T-cell (primary cell): ENCODE results near the gene HRH4. TPM values are rescaled to one million over a fixed set of nuclear protein-coding genes. Genes with fewer than 3 reads are reported as not detected.

Experiments
- ATAC-seq, 4 experiments: fragments of 200-7000 bp in 3 of 4; fragments of 150-1000 bp in 1 of 4; cut with Tn5 transposase; replicated peaks in 1 of 4; 1 replicate in 3 of 4; 2 replicates in 1 of 4; pipeline ENCODE4 v1.10.0; 2021; ENCODE audit warnings: moderate library complexity in 3 of 4, mild to moderate bottlenecking in 2 of 4, moderate number of reproducible peaks in 1 of 4
- CTCF ChIA-PET, 2 donors: fragments of 300-600 bp; sonication (Branson Sonifier 250); formaldehyde crosslinking; loops; one replicate each; lab custom pipeline; 2022; ENCODE audit warnings: antibody characterized with exemption in 2 of 2; lab: Charles Lee
- POLR2A ChIA-PET, 2 donors: fragments of 300-600 bp; sonication (Branson Sonifier 250); formaldehyde crosslinking; loops; one replicate each; lab custom pipeline; 2022; ENCODE audit warnings: antibody characterized with exemption in 2 of 2; lab: Charles Lee
- DNase-seq, 35 experiments: peaks; one replicate each; pipeline versions ENCODE4 v3.0.0 to v3.0.0-alpha.2; 2013 to 2023
- H3K27ac ChIP-seq: one replicate; pipeline ENCODE4 v1.5.1; 2013; ENCODE audit warnings: low read length
- H3K27me3 ChIP-seq, 2 experiments: replicated peaks in 1 of 2; 1 replicate in 1 of 2; 2 replicates in 1 of 2; pipeline versions ENCODE4 v1.6.1 to v1.7.0; 2013; ENCODE audit warnings: low read length in 1 of 2, mixed read lengths in 1 of 2; ENCODE audit not compliant: control insufficient read depth in 2 of 2, insufficient read depth in 2 of 2; ENCODE audit errors: extremely low read depth in 1 of 2
- H3K36me3 ChIP-seq, 2 donors: 1 replicate in 1 of 2; 2 replicates in 1 of 2; pipeline versions ENCODE4 v1.6.1 to v1.7.0; 2013; ENCODE audit warnings: low read length in 1 of 2; ENCODE audit not compliant: control insufficient read depth in 2 of 2, insufficient read depth in 1 of 2; ENCODE audit errors: extremely low read depth in 1 of 2
- H3K4me1 ChIP-seq, 2 experiments: 1 replicate in 1 of 2; 2 replicates in 1 of 2; pipeline versions ENCODE4 v1.6.1 to v1.7.0; 2013; ENCODE audit warnings: low read length in 2 of 2, mixed read lengths in 1 of 2; ENCODE audit not compliant: insufficient read depth in 2 of 2, control insufficient read depth in 1 of 2; ENCODE audit errors: extremely low read depth in 1 of 2
- H3K4me3 ChIP-seq, 2 donors: 1 replicate in 1 of 2; 2 replicates in 1 of 2; pipeline versions ENCODE4 v1.5.1 to v1.7.0; 2013; ENCODE audit warnings: mild to moderate bottlenecking in 2 of 2, low read length in 1 of 2, moderate library complexity in 1 of 2; ENCODE audit not compliant: control insufficient read depth in 1 of 2; ENCODE audit errors: extremely low read depth in 1 of 2
- H3K9me3 ChIP-seq: 2 replicates; pipeline ENCODE4 v1.7.0; 2013
- H3K27ac Mint-ChIP-seq, 2 donors: one replicate each; pipeline ENCODE4 v1.8.0; 2020 to 2021; ENCODE audit warnings: mild to moderate bottlenecking in 2 of 2, mixed read lengths in 2 of 2
- H3K27me3 Mint-ChIP-seq, 2 donors: one replicate each; pipeline ENCODE4 v1.8.0; 2021 to 2022; ENCODE audit warnings: mixed read lengths in 2 of 2
- H3K36me3 Mint-ChIP-seq: one replicate; pipeline ENCODE4 v1.8.0; 2021; ENCODE audit warnings: mixed read lengths
- H3K4me1 Mint-ChIP-seq, 3 donors: one replicate each; pipeline ENCODE4 v1.8.0; 2020 to 2022; ENCODE audit warnings: mixed read lengths in 3 of 3, mild to moderate bottlenecking in 1 of 3
- H3K4me3 Mint-ChIP-seq, 3 donors: one replicate each; pipeline ENCODE4 v1.8.0; 2020 to 2022; ENCODE audit warnings: mild to moderate bottlenecking in 3 of 3, mixed read lengths in 3 of 3, moderate library complexity in 3 of 3
- H3K9me3 Mint-ChIP-seq, 3 donors: one replicate each; pipeline ENCODE4 v1.8.0; 2020 to 2022; ENCODE audit warnings: mixed read lengths in 3 of 3
- WGBS: methylation state at CpG from one replicate; pipeline ENCODE4 v1.1.5; 2013; ENCODE audit warnings: missing lambda C conversion rate; ENCODE audit not compliant: insufficient coverage; 5-methylcytosine and 5-hydroxymethylcytosine counted together
- total RNA-seq, 35 experiments: library from RNA in 6 of 35; stranded (reverse) in 6 of 35; fragments of 120-200 nt in 1 of 35; gene quantifications; one replicate each; pipeline versions ENCODE4 v1.2.1 to v1.2.4 and lab custom pipeline; 2013 to 2026

Gene HRH4
- total RNA-seq, 5 donors from 2014 or later (not counting 1 experiment from before 2014, with no cell fraction given) = 0.43 to 2.7 (median 0.86) TPM

DNA sequence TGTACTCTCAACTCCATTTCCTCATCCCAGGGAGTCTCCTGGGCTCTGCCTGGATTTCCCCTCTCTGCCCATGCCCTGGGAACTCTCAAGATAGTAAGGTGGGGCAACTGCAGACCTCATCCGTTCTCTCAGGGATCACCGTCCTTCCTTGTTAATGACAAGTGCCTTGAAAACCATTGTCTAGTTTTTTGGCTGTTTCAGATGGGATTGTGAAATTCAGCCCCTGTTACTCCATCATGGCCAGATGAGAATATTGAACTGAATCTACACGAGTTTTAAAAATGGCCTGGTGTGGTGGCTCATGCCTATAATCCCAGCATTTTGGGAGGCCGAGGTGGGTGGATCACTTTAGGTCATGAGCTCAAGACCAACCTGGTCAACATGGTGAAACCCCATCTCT, 665 bp upstream of the HRH4 start:
- H3K27me3 Mint-ChIP-seq = no peaks in the 10 kb centered on the region
- no peak overlapping the region for H3K27ac Mint-ChIP-seq
- no peaks in the 10 kb centered on the region for H3K9me3 ChIP-seq
- H3K36me3 Mint-ChIP-seq = peaks cover 8% of the 10 kb centered on the region
- no peak overlapping the region for H3K4me3 ChIP-seq
- DNase-seq = no peak
- H3K36me3 ChIP-seq = no peaks in the 10 kb centered on the region
- WGBS = 100% methylated on average over 2 of the region's 4 CpGs
- no peaks in the 10 kb centered on the region for H3K27me3 ChIP-seq
- ChIA-PET CTCF (interaction anchor here in 1 of 2 donors (1.6 kb wide), 1 partner anchor 13 kb away, joined by 5 read pairs; no protein-coding TSS in a partner anchor), POLR2A (no interaction called here)
- no peak overlapping the region for H3K4me3 Mint-ChIP-seq
- ATAC-seq = no peak
- H3K4me1 ChIP-seq = peaks cover 0 to 4% of the 10 kb centered on the region in 2 experiments
- no peak overlapping the region for H3K27ac ChIP-seq
- H3K9me3 Mint-ChIP-seq = no peaks in the 10 kb centered on the region
- H3K4me1 Mint-ChIP-seq = peaks cover 0 to 18% (median 0%) of the 10 kb centered on the region in 3 donors

DNA sequence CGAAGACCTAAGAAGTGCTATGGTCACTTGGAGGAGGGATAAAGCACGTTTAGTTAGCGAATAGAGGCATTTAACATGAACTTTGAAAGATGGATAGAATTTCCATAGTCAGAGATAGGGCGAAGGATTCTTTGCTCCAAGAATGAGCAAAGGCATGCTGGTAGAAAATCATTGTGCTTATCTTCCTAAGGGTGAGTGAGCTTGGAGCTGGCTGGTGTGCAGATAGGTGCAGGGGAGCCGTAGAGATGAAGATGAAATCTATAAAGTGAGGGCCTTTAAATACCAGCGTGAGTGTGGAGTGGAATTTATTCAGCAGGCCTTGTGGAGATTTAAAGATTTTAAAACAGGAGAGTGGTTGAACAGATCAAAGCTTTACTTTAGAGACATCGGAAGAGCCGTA, 1.6 kb downstream of the HRH4 start:
- whole genome bisulfite sequencing = 91% methylated on average over 8 of the region's 8 CpGs
- peaks cover 5 to 6% of the 10 kb centered on the region in 2 donors for H3K27me3 Mint-ChIP-seq
- H3K4me1 ChIP-seq = peaks cover 0 to 4% of the 10 kb centered on the region in 2 experiments
- no peaks in the 10 kb centered on the region for H3K36me3 ChIP-seq
- no peak overlapping the region for H3K27ac ChIP-seq
- peaks cover 2% of the 10 kb centered on the region for H3K36me3 Mint-ChIP-seq
- H3K27me3 ChIP-seq = no peaks in the 10 kb centered on the region
- POLR2A ChIA-PET = interaction anchor here in 1 of 2 donors (0.6 kb wide), 1 partner anchor 1391 kb away, joined by 3 read pairs; no protein-coding TSS in a partner anchor
- ATAC-seq = no peak
- no peaks in the 10 kb centered on the region for H3K9me3 Mint-ChIP-seq
- CTCF ChIA-PET = no interaction called here
- peak overlapping the region in 2 of 3 donors; percentile 35 to 62 for H3K4me3 Mint-ChIP-seq
- no peaks in the 10 kb centered on the region for H3K9me3 ChIP-seq
- H3K4me1 Mint-ChIP-seq = peaks cover 0 to 18% (median 0%) of the 10 kb centered on the region in 3 donors
- H3K27ac Mint-ChIP-seq = peak overlapping the region; percentile 9 to 36
- DNase-seq = no peak
- no peak overlapping the region for H3K4me3 ChIP-seq

DNA sequence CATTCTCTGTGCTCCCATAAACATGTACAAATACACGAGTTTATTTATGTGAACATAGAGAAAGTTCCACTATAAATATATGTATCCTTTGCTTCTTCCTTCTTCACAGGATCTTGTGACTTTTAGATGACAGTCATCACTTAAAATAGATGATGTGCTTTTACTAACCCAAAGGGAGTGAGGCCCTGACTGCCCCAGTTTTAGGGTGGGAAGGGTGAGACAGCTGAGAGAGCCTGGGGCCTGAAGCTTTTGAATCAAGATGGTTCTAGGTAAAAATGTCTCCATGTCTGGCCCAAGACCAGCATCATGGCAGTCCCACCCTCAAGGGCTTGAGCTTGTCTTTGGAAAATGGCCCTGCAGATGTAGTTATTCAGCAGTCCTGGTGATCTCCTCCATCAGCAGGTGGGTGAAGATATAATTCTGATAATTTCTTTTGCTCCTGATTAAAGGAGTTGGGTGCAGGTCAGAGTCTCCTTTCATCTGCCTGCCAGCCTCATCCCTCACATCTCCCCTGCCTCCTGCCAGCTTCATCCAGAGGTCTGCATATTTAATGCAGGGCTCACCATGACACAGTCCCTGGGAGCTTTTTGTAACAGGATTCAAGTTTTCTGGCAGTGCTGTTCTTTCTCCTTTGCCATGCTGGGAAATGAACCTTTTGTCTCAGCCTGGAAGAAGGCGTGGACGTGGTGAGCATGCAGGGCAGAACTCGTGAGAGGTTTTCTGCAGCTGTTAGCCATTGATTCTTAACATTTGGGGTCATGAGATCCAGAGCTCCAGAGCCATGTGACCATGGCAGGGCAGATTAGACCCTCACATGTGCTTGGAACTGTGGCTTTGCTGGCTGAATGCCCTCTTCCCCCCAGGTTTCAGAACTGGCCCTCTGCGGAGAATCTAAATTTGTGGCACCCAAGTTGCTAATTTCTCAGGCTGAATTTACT, 2.7 kb downstream of the HRH4 start:
- Mint-ChIP-seq H3K36me3 (peaks cover 5% of the 10 kb centered on the region), H3K4me3 (no peak overlapping the region), H3K9me3 (no peaks in the 10 kb centered on the region), H3K4me1 (peaks cover 0 to 18% (median 0%) of the 10 kb centered on the region in 3 donors), H3K27ac (peak overlapping the region in 1 of 2 donors; percentile 50), H3K27me3 (peaks cover 7 to 9% of the 10 kb centered on the region in 2 donors)
- Histone ChIP-seq H3K27me3 (no peaks in the 10 kb centered on the region), H3K9me3 (no peaks in the 10 kb centered on the region), H3K4me1 (peaks cover 0 to 4% of the 10 kb centered on the region in 2 experiments), H3K36me3 (no peaks in the 10 kb centered on the region), H3K27ac (no peak overlapping the region), H3K4me3 (no peak overlapping the region)
- WGBS = 96% methylated on average over 3 of the region's 5 CpGs
- ChIA-PET CTCF (no interaction called here), POLR2A (interaction anchor here in 1 of 2 donors (0.6 kb wide), 1 partner anchor 1118 kb away, joined by 3 read pairs; no protein-coding TSS in a partner anchor)
- ATAC-seq = no peak
- DNase-seq = no peak

DNA sequence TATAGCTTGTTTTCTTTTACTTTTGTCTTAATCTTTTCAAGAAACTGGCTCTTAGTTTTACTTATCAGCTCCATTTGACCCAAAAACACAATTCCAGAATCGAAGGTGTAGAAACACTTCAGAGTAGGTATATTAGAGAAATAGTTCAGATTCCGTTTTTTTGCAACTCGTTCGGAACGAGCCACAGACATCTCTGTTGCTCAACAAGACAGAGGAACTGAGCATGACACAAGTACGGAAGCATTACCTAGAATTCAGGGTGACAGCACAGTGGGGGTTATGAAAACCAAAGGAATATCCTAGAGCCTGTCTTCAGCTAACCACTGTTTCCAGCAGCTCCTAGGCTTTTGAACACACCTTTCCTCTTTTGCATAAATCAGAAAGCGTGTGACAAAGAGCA, 5.0 kb downstream of the HRH4 start:
- no peak overlapping the region for H3K27ac ChIP-seq
- no peaks in the 10 kb centered on the region for H3K9me3 ChIP-seq
- H3K9me3 Mint-ChIP-seq = no peaks in the 10 kb centered on the region
- H3K27me3 ChIP-seq = no peaks in the 10 kb centered on the region
- peaks cover 7 to 9% of the 10 kb centered on the region in 2 donors for H3K27me3 Mint-ChIP-seq
- peaks cover 0 to 1% of the 10 kb centered on the region in 2 experiments for H3K4me1 ChIP-seq
- POLR2A ChIA-PET = no interaction called here
- H3K4me3 Mint-ChIP-seq = no peak overlapping the region
- ATAC-seq (no peak), DNase-seq (no peak)
- no peak overlapping the region for H3K4me3 ChIP-seq
- peaks cover 5% of the 10 kb centered on the region for H3K36me3 Mint-ChIP-seq
- H3K36me3 ChIP-seq = no peaks in the 10 kb centered on the region
- peak overlapping the region in 1 of 2 donors; percentile 75 for H3K27ac Mint-ChIP-seq
- 96% methylated on average over 4 of the region's 7 CpGs for WGBS
- H3K4me1 Mint-ChIP-seq = peaks cover 0 to 16% (median 0%) of the 10 kb centered on the region in 3 donors
- CTCF ChIA-PET = no interaction called here

DNA sequence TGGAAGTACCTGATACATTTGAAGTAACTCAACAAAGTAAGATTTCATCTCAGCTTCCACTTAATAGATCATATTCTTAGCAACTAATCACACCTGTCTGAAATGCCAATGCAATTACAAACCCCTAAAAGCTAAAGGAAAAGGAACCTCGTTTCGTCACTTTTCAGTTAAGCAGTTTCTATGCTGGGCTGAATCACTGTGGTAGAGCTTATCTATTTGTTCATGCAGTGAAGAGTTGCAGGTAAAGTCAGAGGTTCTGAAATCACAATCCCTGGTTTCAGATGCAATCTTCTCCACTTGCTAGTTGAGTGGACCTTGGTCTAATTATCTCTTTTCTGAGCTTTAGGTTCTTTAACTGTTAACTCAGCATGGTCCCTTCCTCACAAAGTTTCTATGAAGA, 6.3 kb downstream of the HRH4 start:
- ATAC-seq = no peak
- H3K4me3 Mint-ChIP-seq = no peak overlapping the region

DNA sequence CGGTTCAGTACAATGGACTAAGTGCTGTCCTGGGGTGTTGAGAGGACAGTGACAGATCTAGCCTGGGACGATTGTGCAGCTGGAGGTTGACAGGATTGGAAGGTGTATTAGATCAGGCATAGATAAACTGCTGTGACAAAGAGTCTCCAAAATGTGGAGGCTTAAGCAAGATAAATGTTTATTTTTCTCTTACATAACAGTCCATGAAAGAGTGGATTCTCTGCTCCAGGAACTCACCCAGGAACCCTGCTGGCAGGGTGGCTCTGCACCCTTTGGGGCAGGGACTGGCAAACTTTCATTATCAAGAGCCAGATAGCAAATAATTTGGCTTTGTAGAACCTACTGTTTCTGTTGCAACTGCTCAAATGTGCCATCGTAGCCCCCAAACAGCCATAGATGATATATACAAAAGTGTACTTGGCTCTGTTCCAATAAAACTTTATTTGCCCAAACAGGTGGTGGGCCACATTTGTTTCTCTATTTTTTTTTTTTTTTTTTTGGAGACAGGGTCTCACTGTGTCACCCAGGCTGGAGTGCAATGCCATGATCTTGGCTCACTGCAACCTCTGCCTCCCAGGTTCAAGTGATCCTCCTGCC, 9.7 kb downstream of the HRH4 start:
- H3K27ac Mint-ChIP-seq = no peak overlapping the region
- H3K4me3 Mint-ChIP-seq = no peak overlapping the region
- ChIA-PET CTCF (no interaction called here), POLR2A (no interaction called here)
- DNase-seq (no peak), ATAC-seq (no peak)
- no peaks in the 10 kb centered on the region for H3K9me3 Mint-ChIP-seq
- peaks cover 0 to 6% (median 2%) of the 10 kb centered on the region in 3 donors for H3K4me1 Mint-ChIP-seq
- H3K27me3 Mint-ChIP-seq = peaks cover 6 to 7% of the 10 kb centered on the region in 2 donors
- H3K4me1 ChIP-seq = no peaks in the 10 kb centered on the region
- H3K36me3 ChIP-seq = no peaks in the 10 kb centered on the region
- H3K4me3 ChIP-seq = no peak overlapping the region
- 92% methylated on average over 1 of the region's 3 CpGs for WGBS
- no peak overlapping the region for H3K27ac ChIP-seq
- peaks cover 3% of the 10 kb centered on the region for H3K36me3 Mint-ChIP-seq
- H3K9me3 ChIP-seq = no peaks in the 10 kb centered on the region
- H3K27me3 ChIP-seq = no peaks in the 10 kb centered on the region

More for the DNA sequence above, 6.3 kb downstream of the HRH4 start:
- no peaks in the 10 kb centered on the region for H3K36me3 ChIP-seq
- peaks cover 0 to 13% (median 0%) of the 10 kb centered on the region in 3 donors for H3K4me1 Mint-ChIP-seq
- no peaks in the 10 kb centered on the region for H3K27me3 ChIP-seq
- CTCF ChIA-PET = no interaction called here
- POLR2A ChIA-PET = no interaction called here
- H3K27me3 Mint-ChIP-seq = peaks cover 7 to 9% of the 10 kb centered on the region in 2 donors
- H3K27ac ChIP-seq = no peak overlapping the region
- H3K4me3 ChIP-seq = no peak overlapping the region
- peaks cover 3% of the 10 kb centered on the region for H3K36me3 Mint-ChIP-seq
- no peak overlapping the region for H3K27ac Mint-ChIP-seq
- DNase-seq = no peak
- H3K9me3 ChIP-seq = no peaks in the 10 kb centered on the region
- WGBS = 80% methylated on average over 2 of the region's 2 CpGs
- no peaks in the 10 kb centered on the region for H3K4me1 ChIP-seq
- H3K9me3 Mint-ChIP-seq = no peaks in the 10 kb centered on the region
